Karpas-422 (cell line): Measurements from ENCODE around the gene PLXDC2. TPM values are rescaled to one million over a fixed set of nuclear protein-coding genes. Genes with fewer than 3 reads are reported as not detected.

Source experiments
- DNase-seq: peaks from one replicate; pipeline ENCODE4 v3.0.0-alpha.2; 2015
- H2AFZ ChIP-seq: fragments of 200-600 bp; sonication (generic); 2 replicates; pipeline ENCODE4 v1.6.1; 2014; ENCODE audit warnings: antibody characterized with exemption, low read length, mixed read lengths
- H3K27ac ChIP-seq: fragments of 200-600 bp; sonication (generic); 2 replicates; pipeline ENCODE4 v1.5.1; 2014; ENCODE audit warnings: mild to moderate bottlenecking, low read length, moderate library complexity
- H3K27me3 ChIP-seq: fragments of 200-600 bp; sonication (generic); 2 replicates; pipeline ENCODE4 v1.6.1; 2014; ENCODE audit warnings: low read length, mixed read lengths
- H3K36me3 ChIP-seq: fragments of 200-600 bp; sonication (generic); 2 replicates; pipeline ENCODE4 v1.6.1; 2014; ENCODE audit warnings: low read length, mixed read lengths; ENCODE audit not compliant: insufficient read depth
- H3K4me1 ChIP-seq: fragments of 200-600 bp; sonication (generic); 2 replicates; pipeline ENCODE4 v1.6.1; 2014; ENCODE audit warnings: mild to moderate bottlenecking, low read length, mixed read lengths
- H3K4me2 ChIP-seq: fragments of 200-600 bp; sonication (generic); 2 replicates; pipeline ENCODE4 v1.6.1; 2014; ENCODE audit warnings: low read length, low read depth, mild to moderate bottlenecking; ENCODE audit not compliant: poor library complexity, severe bottlenecking
- H3K4me3 ChIP-seq: fragments of 200-600 bp; sonication (generic); 2 replicates; pipeline ENCODE4 v1.5.1; 2014; ENCODE audit warnings: mild to moderate bottlenecking, antibody characterized with exemption, low read length, mixed read lengths
- H3K79me2 ChIP-seq: fragments of 200-600 bp; sonication (generic); 2 replicates; pipeline ENCODE4 v1.6.1; 2014; ENCODE audit warnings: mild to moderate bottlenecking, low read length, mixed read lengths
- H3K9ac ChIP-seq: fragments of 200-600 bp; sonication (generic); 2 replicates; pipeline ENCODE4 v1.6.0; 2014; ENCODE audit warnings: low read length
- H3K9me2 ChIP-seq: fragments of 200-600 bp; sonication (generic), shearing (Covaris generic); replicated peaks from 2 replicates; pipeline ENCODE4 v1.6.0; 2014; ENCODE audit warnings: mild to moderate bottlenecking, low read length, moderate library complexity; ENCODE audit not compliant: insufficient read depth
- H3K9me3 ChIP-seq: fragments of 300-700, 200-600 bp; sonication (generic); 2 replicates; pipeline ENCODE4 v1.6.1; 2014; ENCODE audit warnings: low read length, mixed read lengths
- H4K20me1 ChIP-seq: fragments of 200-600 bp; sonication (generic); 2 replicates; pipeline ENCODE4 v1.6.1; 2014; ENCODE audit warnings: mild to moderate bottlenecking, antibody characterized with exemption, low read length, low read depth; ENCODE audit not compliant: insufficient read depth
- total RNA-seq: library from RNA; depleted of rRNA; stranded (reverse); fragments of >200 nt; shearing (Covaris generic); gene quantifications from 2 replicates; pipeline ENCODE4 v1.2.3, GENCODE V29; 2014; ENCODE audit warnings: low replicate concordance

The PLXDC2 gene
- total RNA-seq, 1 experiment from 2014 or later, result not detected

DNA sequence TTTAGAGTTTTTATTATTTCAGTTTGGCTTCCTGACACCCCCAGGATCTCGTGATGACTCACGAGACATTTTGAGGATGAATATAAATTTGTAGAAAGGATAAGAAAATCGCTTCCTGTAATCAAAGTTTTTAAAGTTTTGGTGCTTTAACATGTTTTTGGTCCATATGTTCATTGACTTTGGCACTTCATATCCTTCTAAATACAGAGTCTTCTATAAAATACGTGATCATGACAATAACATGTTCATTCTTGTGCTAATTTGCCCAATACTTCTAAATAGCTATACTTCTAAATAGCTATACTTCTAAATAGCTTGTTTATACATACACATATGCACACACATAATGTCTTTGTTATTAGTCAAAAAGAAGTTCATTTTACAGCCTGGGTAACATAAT lies 341.9 kb downstream of the PLXDC2 start:
- DNase-seq, result no peak
- Histone ChIP-seq H2AFZ (no peak overlapping the region), H3K4me2 (no peak overlapping the region), H3K4me3 (no peak overlapping the region), H3K27me3 (no peaks in the 10 kb centered on the region), H4K20me1 (no peaks in the 10 kb centered on the region), H3K36me3 (no peaks in the 10 kb centered on the region), H3K9ac (no peak overlapping the region), H3K79me2 (no peaks in the 10 kb centered on the region), H3K4me1 (no peaks in the 10 kb centered on the region), H3K9me3 (peaks cover 24% of the 10 kb centered on the region), H3K9me2 (no peaks in the 10 kb centered on the region), H3K27ac (no peak overlapping the region)

DNA sequence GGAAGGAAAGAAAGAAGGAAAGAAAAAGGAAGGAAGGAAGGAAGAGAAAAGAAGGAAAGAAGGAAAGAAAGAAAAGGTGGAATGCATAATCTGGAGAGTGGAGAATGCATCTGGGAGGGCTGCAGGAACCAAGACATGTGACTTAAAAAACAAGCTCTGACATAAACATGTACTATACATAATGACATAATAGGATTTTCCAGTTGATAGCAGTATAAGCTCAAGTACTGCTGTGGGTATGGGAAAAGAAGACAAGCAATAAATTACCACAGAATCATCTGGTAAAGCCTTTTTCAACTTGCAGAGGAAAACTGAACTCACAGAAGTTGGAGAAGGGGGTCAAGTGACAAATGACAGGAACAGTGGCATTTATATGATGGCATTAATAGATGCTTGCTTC lies 345.9 kb downstream of the PLXDC2 start:
- H3K36me3 ChIP-seq, result no peaks in the 10 kb centered on the region
- no peak overlapping the region for H3K27ac ChIP-seq
- DNase-seq, result no peak
- H3K4me3 ChIP-seq, result no peak overlapping the region
- H4K20me1 ChIP-seq, result no peaks in the 10 kb centered on the region
- H3K79me2 ChIP-seq, result no peaks in the 10 kb centered on the region
- peaks cover 8% of the 10 kb centered on the region for H3K9me3 ChIP-seq
- no peak overlapping the region for H2AFZ ChIP-seq
- no peaks in the 10 kb centered on the region for H3K9me2 ChIP-seq
- H3K27me3 ChIP-seq, result no peaks in the 10 kb centered on the region
- H3K9ac ChIP-seq, result no peak overlapping the region
- no peaks in the 10 kb centered on the region for H3K4me1 ChIP-seq
- H3K4me2 ChIP-seq, result no peak overlapping the region

DNA sequence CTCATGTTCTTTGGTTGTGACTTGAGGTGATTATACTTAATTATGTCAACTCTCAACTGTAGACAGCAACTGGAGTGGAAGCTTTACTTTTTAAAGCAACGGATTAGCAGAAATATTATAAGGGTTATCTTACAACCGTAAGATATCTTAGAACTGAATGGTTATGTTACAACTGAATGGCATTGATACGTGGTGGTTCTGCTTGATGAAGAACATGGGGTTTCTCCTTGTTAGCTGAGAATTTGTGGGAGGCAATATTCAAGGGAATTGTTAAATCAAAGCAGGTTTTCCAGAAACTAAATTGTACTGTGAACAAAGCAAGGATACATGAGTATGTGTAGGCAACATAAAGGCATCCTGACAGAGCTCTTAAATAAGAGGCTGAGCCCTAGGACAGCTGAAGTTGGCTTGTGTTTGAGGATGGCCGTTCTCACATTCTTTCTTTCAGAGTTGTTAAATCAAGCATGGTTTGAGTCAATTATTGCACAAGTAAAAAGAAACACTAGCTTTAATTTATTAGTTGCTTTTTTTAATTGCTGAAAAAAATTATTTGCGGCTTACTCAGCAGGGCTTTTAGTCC lies 350.0 kb downstream of the PLXDC2 start:
- H2AFZ ChIP-seq, result no peak overlapping the region
- H3K79me2 ChIP-seq, result no peaks in the 10 kb centered on the region
- no peaks in the 10 kb centered on the region for H3K27me3 ChIP-seq
- H3K4me3 ChIP-seq, result no peak overlapping the region
- H3K4me1 ChIP-seq, result no peaks in the 10 kb centered on the region
- no peak overlapping the region for H3K27ac ChIP-seq
- H4K20me1 ChIP-seq, result no peaks in the 10 kb centered on the region
- H3K9ac ChIP-seq, result no peak overlapping the region
- no peak for DNase-seq
- H3K36me3 ChIP-seq, result no peaks in the 10 kb centered on the region
- no peaks in the 10 kb centered on the region for H3K9me2 ChIP-seq
- H3K4me2 ChIP-seq, result no peak overlapping the region
- peaks cover 10% of the 10 kb centered on the region for H3K9me3 ChIP-seq

DNA sequence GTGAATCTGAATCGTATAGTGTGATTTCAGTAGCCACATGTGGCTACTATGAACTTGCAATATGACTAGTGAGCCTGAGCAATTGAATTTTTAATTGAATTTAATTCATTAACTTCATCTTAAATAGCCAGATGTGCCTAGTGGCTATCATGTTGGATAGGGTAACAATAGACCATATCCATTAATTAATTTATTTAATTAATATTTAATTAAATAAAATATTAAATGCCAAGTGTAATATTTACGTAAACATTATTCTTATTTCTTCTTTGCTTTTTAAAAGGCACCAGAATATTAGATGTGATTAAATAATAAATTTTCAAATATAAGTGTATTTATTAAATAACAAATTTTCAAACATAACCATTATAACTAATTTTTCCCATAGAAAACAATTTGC lies 354.4 kb downstream of the PLXDC2 start:
- Histone ChIP-seq H3K9me2 (no peaks in the 10 kb centered on the region), H3K9me3 (peaks cover 20% of the 10 kb centered on the region), H3K79me2 (no peaks in the 10 kb centered on the region), H3K4me2 (no peak overlapping the region), H3K4me3 (no peak overlapping the region), H3K9ac (no peak overlapping the region), H3K27me3 (no peaks in the 10 kb centered on the region), H3K27ac (no peak overlapping the region), H4K20me1 (no peaks in the 10 kb centered on the region), H3K4me1 (no peaks in the 10 kb centered on the region), H2AFZ (no peak overlapping the region), H3K36me3 (no peaks in the 10 kb centered on the region)
- DNase-seq, result no peak

DNA sequence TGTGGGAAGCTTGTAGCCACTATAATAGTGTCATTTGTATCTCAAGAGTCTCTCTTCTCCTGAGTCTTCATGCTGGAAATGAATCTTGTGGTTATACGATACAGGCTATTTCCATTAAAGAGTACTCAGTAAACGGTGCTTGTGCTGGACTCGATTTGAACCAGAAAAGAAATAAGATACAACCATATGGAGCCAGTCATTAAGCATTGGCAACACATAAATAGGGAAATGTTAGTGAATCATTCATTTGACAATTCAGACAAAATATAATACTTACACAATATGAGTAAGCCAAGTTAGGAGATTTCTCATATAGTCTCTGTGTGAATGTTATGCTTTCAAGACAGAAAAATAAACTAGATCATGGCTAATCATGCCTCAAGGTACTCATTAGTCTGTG lies 356.8 kb downstream of the PLXDC2 start:
- Histone ChIP-seq H3K4me1 (no peaks in the 10 kb centered on the region), H2AFZ (no peak overlapping the region), H3K9ac (no peak overlapping the region), H3K4me3 (no peak overlapping the region), H3K27ac (no peak overlapping the region), H3K79me2 (no peaks in the 10 kb centered on the region), H4K20me1 (no peaks in the 10 kb centered on the region), H3K27me3 (no peaks in the 10 kb centered on the region), H3K4me2 (no peak overlapping the region), H3K9me2 (no peaks in the 10 kb centered on the region), H3K9me3 (peaks cover 20% of the 10 kb centered on the region), H3K36me3 (no peaks in the 10 kb centered on the region)
- no peak for DNase-seq

DNA sequence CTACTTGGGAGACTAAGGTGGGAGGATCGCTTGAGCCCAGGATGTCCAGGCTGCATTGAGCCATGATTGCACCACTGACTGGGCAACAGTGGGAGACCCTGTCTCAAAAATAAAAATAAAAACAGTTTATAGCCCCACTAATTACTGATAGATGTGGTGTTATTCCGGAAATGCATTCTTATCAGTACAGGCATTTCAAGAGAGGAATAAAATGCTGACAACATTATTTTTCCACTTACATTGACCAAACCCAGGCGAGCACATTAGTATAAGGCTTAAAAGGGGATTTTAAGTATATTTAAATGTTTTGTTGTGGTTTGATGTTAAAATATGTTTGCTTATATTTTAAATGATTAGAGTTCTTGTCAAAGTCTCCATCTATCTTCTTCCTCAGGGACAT lies 359.5 kb downstream of the PLXDC2 start:
- no peak overlapping the region for H3K4me2 ChIP-seq
- no peak for DNase-seq
- no peaks in the 10 kb centered on the region for H3K79me2 ChIP-seq
- no peak overlapping the region for H2AFZ ChIP-seq
- no peak overlapping the region for H3K4me3 ChIP-seq
- H3K9ac ChIP-seq, result no peak overlapping the region
- H4K20me1 ChIP-seq, result no peaks in the 10 kb centered on the region
- peaks cover 18% of the 10 kb centered on the region for H3K9me3 ChIP-seq
- no peaks in the 10 kb centered on the region for H3K9me2 ChIP-seq
- no peak overlapping the region for H3K27ac ChIP-seq
- H3K36me3 ChIP-seq, result no peaks in the 10 kb centered on the region
- no peaks in the 10 kb centered on the region for H3K4me1 ChIP-seq
- H3K27me3 ChIP-seq, result no peaks in the 10 kb centered on the region

DNA sequence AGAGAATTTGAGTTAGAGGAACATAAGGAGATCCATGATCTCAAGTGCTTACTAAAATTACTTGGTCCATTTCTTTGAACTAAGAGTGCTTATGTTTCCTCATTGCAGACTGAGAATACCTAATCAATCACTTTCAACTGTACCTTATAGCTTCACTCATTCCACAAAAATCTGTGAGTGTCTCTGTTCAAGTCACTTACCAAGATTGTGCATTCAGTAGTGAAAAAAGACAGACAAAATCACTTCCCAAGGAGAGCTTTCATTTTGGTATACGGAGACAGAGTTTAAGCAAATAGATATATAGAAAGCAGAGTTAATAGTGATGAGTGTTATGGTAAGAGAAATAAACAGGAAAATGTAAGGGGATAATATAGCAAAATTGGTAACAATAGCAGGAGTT lies 364.5 kb downstream of the PLXDC2 start:
- H3K27me3 ChIP-seq, result no peaks in the 10 kb centered on the region
- H3K9me2 ChIP-seq, result no peaks in the 10 kb centered on the region
- H3K36me3 ChIP-seq, result no peaks in the 10 kb centered on the region
- no peak for DNase-seq
- no peaks in the 10 kb centered on the region for H4K20me1 ChIP-seq
- no peak overlapping the region for H3K27ac ChIP-seq
- no peaks in the 10 kb centered on the region for H3K4me1 ChIP-seq
- no peak overlapping the region for H3K4me3 ChIP-seq
- H3K79me2 ChIP-seq, result no peaks in the 10 kb centered on the region
- H3K9me3 ChIP-seq, result peaks cover 16% of the 10 kb centered on the region
- no peak overlapping the region for H3K9ac ChIP-seq
- H3K4me2 ChIP-seq, result no peak overlapping the region
- no peak overlapping the region for H2AFZ ChIP-seq

DNA sequence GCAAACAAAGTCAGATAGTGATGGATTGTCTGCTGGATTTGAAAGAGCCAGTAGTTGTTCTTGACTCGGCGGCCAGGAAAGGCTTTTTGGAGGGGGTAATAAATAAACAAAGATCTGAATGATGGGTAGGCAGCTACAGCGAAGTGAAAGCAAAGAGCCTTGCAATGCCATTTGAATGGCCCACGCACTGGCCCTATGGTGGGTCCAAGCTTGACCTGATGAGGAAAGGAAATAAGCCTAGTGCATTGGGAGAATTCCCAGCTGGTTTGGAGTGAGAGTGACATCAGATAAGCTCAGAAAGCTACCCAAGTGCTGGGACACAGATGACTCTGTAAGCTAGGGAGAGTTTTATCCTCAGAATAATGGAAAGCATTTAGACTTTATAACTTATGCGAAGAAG lies 365.2 kb downstream of the PLXDC2 start:
- no peaks in the 10 kb centered on the region for H4K20me1 ChIP-seq
- no peaks in the 10 kb centered on the region for H3K27me3 ChIP-seq
- no peaks in the 10 kb centered on the region for H3K4me1 ChIP-seq
- no peak overlapping the region for H3K4me2 ChIP-seq
- no peak overlapping the region for H3K27ac ChIP-seq
- H3K79me2 ChIP-seq, result no peaks in the 10 kb centered on the region
- no peak for DNase-seq
- H3K36me3 ChIP-seq, result no peaks in the 10 kb centered on the region
- no peaks in the 10 kb centered on the region for H3K9me2 ChIP-seq
- H3K9me3 ChIP-seq, result peaks cover 13% of the 10 kb centered on the region
- no peak overlapping the region for H3K4me3 ChIP-seq
- H2AFZ ChIP-seq, result no peak overlapping the region
- no peak overlapping the region for H3K9ac ChIP-seq

DNA sequence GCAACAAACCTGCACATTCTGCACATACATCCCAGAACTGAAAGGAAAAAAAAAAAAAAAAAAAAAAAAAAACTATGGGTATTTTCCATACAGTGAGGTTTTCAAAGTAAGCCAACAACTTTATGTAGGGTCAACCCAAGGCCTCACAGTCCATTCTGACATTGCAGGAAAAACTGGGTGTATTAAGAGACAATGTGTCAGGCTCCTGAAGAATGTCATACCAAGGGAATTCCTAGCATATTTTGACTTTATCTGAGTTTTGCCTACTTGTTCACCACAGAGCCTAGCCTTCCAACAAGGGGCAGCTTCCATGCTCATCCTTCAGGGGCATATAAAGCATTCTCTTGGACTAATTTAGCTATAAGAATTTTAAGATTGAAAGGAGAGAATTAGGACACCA lies 368.9 kb downstream of the PLXDC2 start:
- Histone ChIP-seq H3K79me2 (no peaks in the 10 kb centered on the region), H3K36me3 (no peaks in the 10 kb centered on the region), H3K9me3 (peaks cover 18% of the 10 kb centered on the region), H3K9ac (no peak overlapping the region), H3K4me3 (no peak overlapping the region), H3K4me2 (no peak overlapping the region), H3K9me2 (no peaks in the 10 kb centered on the region), H3K4me1 (no peaks in the 10 kb centered on the region), H3K27ac (no peak overlapping the region), H4K20me1 (no peaks in the 10 kb centered on the region), H2AFZ (no peak overlapping the region), H3K27me3 (no peaks in the 10 kb centered on the region)
- DNase-seq, result no peak
